Mesenchymal stem cell (in vitro differentiated cells and primary cell): Measurements from ENCODE around the gene EXOG.
A peak's percentile ranks its signal among the peaks of the same experiment; 100 is the strongest.

ENCODE experiments used
- DNase-seq: peaks from one replicate; pipeline ENCODE4 v3.0.0-alpha.2; 2013
- H2AFZ ChIP-seq: one replicate; pipeline ENCODE4 v1.6.1; 2013; ENCODE audit warnings: low read depth, mild to moderate bottlenecking, control low read depth, inconsistent platforms, low read length, moderate library complexity
- H2AK5ac ChIP-seq: 2 replicates; pipeline ENCODE4 v1.6.1; 2013; ENCODE audit warnings: low read length, moderate library complexity, mild to moderate bottlenecking, inconsistent platforms; ENCODE audit not compliant: severe bottlenecking
- H2BK120ac ChIP-seq: one replicate; pipeline ENCODE4 v1.6.1; 2013; ENCODE audit warnings: low read depth, mild to moderate bottlenecking, inconsistent platforms, low read length, moderate library complexity
- H2BK12ac ChIP-seq, 2 experiments: one replicate each; pipeline ENCODE4 v1.6.1; 2013; ENCODE audit warnings: inconsistent platforms in 2 of 2, low read length in 2 of 2, mild to moderate bottlenecking in 2 of 2, moderate library complexity in 2 of 2, control low read depth in 1 of 2
- H2BK15ac ChIP-seq: one replicate; pipeline ENCODE4 v1.6.1; 2013; ENCODE audit warnings: mild to moderate bottlenecking, low read depth, inconsistent platforms; ENCODE audit not compliant: poor library complexity, severe bottlenecking
- H2BK5ac ChIP-seq: 2 replicates; pipeline ENCODE4 v1.6.1; 2013; ENCODE audit warnings: low read depth, mild to moderate bottlenecking, low read length, control low read depth, inconsistent platforms; ENCODE audit not compliant: poor library complexity, severe bottlenecking
- H3K14ac ChIP-seq, 2 experiments: one replicate each; pipeline ENCODE4 v1.6.1; 2013; ENCODE audit warnings: inconsistent platforms in 2 of 2, low read length in 2 of 2, control low read depth in 1 of 2, mild to moderate bottlenecking in 1 of 2, moderate library complexity in 1 of 2
- H3K18ac ChIP-seq, 2 experiments: one replicate each; pipeline ENCODE4 v1.6.1; 2013; ENCODE audit warnings: inconsistent platforms in 2 of 2, low read length in 2 of 2, control low read depth in 1 of 2, low read depth in 1 of 2, mild to moderate bottlenecking in 1 of 2
- H3K23ac ChIP-seq, 2 experiments: one replicate each; pipeline ENCODE4 v1.6.1; 2013; ENCODE audit warnings: inconsistent platforms in 2 of 2, low read length in 2 of 2, mild to moderate bottlenecking in 2 of 2, moderate library complexity in 2 of 2, control low read depth in 1 of 2
- H3K27ac ChIP-seq: 2 replicates; pipeline ENCODE4 v1.5.1; 2013; ENCODE audit warnings: mild to moderate bottlenecking, moderate library complexity, low read length, control low read depth, inconsistent platforms; ENCODE audit not compliant: poor library complexity, severe bottlenecking
- H3K27me3 ChIP-seq, 2 experiments: 2 replicates each; pipeline versions ENCODE4 v1.6.1 to v1.7.0; 2013; ENCODE audit warnings: low read length in 2 of 2, mild to moderate bottlenecking in 2 of 2, moderate library complexity in 2 of 2, control low read depth in 1 of 2, inconsistent platforms in 1 of 2; ENCODE audit not compliant: control insufficient read depth in 1 of 2, insufficient read depth in 1 of 2
- H3K36me3 ChIP-seq, 2 experiments: 2 replicates each; pipeline versions ENCODE4 v1.6.1 to v1.7.0; 2013; ENCODE audit warnings: low read length in 2 of 2, control low read depth in 1 of 2, inconsistent platforms in 1 of 2, low read depth in 1 of 2, mild to moderate bottlenecking in 1 of 2; ENCODE audit not compliant: insufficient read depth in 2 of 2, control insufficient read depth in 1 of 2
- H3K4ac ChIP-seq, 2 experiments: one replicate each; pipeline ENCODE4 v1.6.1; 2013; ENCODE audit warnings: inconsistent platforms in 2 of 2, low read length in 2 of 2, mild to moderate bottlenecking in 2 of 2, moderate library complexity in 2 of 2, control low read depth in 1 of 2, low read depth in 1 of 2
- H3K4me1 ChIP-seq: 2 replicates; pipeline ENCODE4 v1.6.1; 2013; ENCODE audit warnings: low read depth, low read length, control low read depth; ENCODE audit not compliant: control insufficient read depth, insufficient read depth
- H3K4me2 ChIP-seq: 2 replicates; pipeline ENCODE4 v1.6.1; 2013; ENCODE audit warnings: low read length, mild to moderate bottlenecking, inconsistent platforms; ENCODE audit not compliant: poor library complexity, severe bottlenecking
- H3K4me3 ChIP-seq, 2 experiments: 2 replicates each; pipeline versions ENCODE4 v1.5.1 to v1.7.0; 2013; ENCODE audit warnings: low read length in 2 of 2, mild to moderate bottlenecking in 2 of 2, control low read depth in 1 of 2, low read depth in 1 of 2; ENCODE audit not compliant: insufficient read depth in 1 of 2
- H3K79me1 ChIP-seq: replicated peaks from 2 replicates; pipeline ENCODE4 v1.6.1; 2013; ENCODE audit warnings: mild to moderate bottlenecking, control low read depth, low read length, inconsistent platforms; ENCODE audit not compliant: poor library complexity, severe bottlenecking
- H3K9ac ChIP-seq: 2 replicates; pipeline ENCODE4 v1.7.0; 2013; ENCODE audit warnings: mild to moderate bottlenecking, low read length, moderate library complexity
- H3K9me3 ChIP-seq: 2 replicates; pipeline ENCODE4 v1.7.0; 2013; ENCODE audit warnings: mild to moderate bottlenecking, low read length; ENCODE audit not compliant: control insufficient read depth
- H4K8ac ChIP-seq: one replicate; pipeline ENCODE4 v1.6.1; 2013; ENCODE audit warnings: inconsistent platforms, mild to moderate bottlenecking, low read length, moderate library complexity
- H4K91ac ChIP-seq: one replicate; pipeline ENCODE4 v1.6.1; 2013; ENCODE audit warnings: mild to moderate bottlenecking, low read length, inconsistent platforms
- WGBS: methylation state at CpG from one replicate; pipeline ENCODE4 v1.1.7; 2013; ENCODE audit warnings: mixed read lengths; 5-methylcytosine and 5-hydroxymethylcytosine counted together

EXOG gene

DNA sequence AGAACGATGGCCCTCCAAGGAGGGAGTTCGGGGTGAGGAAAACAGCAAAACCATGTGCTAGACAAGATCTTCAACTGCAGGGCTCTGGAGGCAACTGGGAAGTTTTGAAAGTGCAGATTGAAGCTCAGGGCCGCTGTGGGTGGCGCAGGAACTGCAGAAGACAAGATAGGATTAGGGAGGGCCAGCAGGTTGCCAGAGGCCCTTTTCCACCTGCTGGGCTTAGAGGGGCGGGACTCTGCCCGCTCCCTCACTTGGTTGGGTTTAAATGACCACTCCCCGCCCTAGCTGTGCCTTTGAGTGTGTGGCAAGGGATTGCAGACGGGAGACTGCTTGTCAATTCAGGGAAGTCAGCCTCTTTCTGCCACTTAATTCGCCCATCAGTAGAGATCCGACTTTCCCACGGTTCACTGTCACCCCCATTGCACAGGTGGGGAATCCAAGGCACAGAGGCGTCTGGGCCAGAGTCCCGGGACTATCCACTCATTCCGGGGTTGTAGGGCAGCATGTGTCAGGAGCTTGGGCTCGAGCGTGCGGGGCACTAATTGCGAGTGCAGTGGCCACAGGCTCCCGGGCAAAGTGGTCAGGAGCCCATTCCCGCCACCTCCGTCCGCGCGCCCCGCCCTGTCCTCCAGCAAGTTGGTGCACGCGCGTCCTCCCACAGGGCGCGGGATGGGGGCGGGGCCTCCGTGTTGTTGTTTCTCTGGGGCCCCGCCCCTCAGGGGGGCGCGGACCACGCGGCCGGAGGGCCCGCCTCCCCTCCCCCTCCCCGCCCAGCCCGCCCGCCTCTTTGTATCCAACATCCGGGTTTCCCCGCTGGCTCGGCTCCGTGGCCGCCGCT is 42.8 kb upstream of the EXOG start, which contains the start of gene ACVR2B:
Gene ACVR2B (plus strand): TSS at position 816 of the 838 bp plus-strand sequence. CDS start 433 bp downstream, outside the sequence.
- peak within 1 kb of the TSS in 1 of 2 experiments; percentile 87 for H3K23ac ChIP-seq
- H2BK15ac ChIP-seq = peak within 1 kb of the TSS; percentile 36
- H3K4me2 ChIP-seq = peak within 1 kb of the TSS; percentile 100
- H2AFZ ChIP-seq = peak within 1 kb of the TSS; percentile 83
- H2BK12ac ChIP-seq = peak within 1 kb of the TSS in 1 of 2 experiments; percentile 75
- H3K4me3 ChIP-seq = peak within 1 kb of the TSS; percentile 84 to 85
- peak within 1 kb of the TSS; percentile 96 for H4K8ac ChIP-seq
- H3K27me3 ChIP-seq = peaks cover 0 to 5% of the 10 kb centered on the region in 2 experiments
- peak; percentile 75 for DNase-seq
- H3K9me3 ChIP-seq = peaks cover 3% of the 10 kb centered on the region
- no peak within 1 kb of the TSS for H2BK5ac ChIP-seq
- peak within 1 kb of the TSS in 1 of 2 experiments; percentile 96 for H3K14ac ChIP-seq
- peaks cover 19% of the 10 kb centered on the region for H3K4me1 ChIP-seq
- peak within 1 kb of the TSS; percentile 72 for H3K9ac ChIP-seq
- H3K27ac ChIP-seq = no peak within 1 kb of the TSS
- H2BK120ac ChIP-seq = peak within 1 kb of the TSS; percentile 57
- peak within 1 kb of the TSS; percentile 98 for H4K91ac ChIP-seq
- WGBS = 7% methylated on average over 25 of the region's 48 CpGs
- H3K4ac ChIP-seq = peak within 1 kb of the TSS; percentile 95 to 96
- no peaks in the 10 kb centered on the region for H3K36me3 ChIP-seq
- H2AK5ac ChIP-seq = no peak within 1 kb of the TSS
- H3K18ac ChIP-seq = peak within 1 kb of the TSS; percentile 70 to 98
- H3K79me1 ChIP-seq = peaks cover 32% of the 10 kb centered on the region

DNA sequence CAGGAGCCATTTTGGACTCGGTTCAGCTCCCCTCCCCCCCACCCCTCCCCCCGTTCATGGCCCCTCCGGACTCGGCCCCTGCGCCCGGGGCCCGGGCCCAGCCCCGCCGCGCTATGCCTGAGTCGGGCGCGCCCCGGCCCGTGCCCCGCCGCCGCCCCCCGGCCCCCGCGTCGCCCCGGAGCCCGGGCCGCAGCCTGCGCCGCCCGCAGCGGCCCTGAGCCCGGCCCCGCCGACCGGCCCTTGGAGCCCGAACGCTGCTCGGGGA is 42.3 kb upstream of the EXOG start:
- no peak overlapping the region for H3K27ac ChIP-seq
- H3K9ac ChIP-seq = peak overlapping the region; percentile 72
- H3K27me3 ChIP-seq = peaks cover 0 to 5% of the 10 kb centered on the region in 2 experiments
- H2BK12ac ChIP-seq = peak overlapping the region in 1 of 2 experiments; percentile 75
- no peak overlapping the region for H2BK5ac ChIP-seq
- H3K79me1 ChIP-seq = peaks cover 38% of the 10 kb centered on the region
- H3K36me3 ChIP-seq = no peaks in the 10 kb centered on the region
- peaks cover 3% of the 10 kb centered on the region for H3K9me3 ChIP-seq
- peak overlapping the region; percentile 98 for H4K91ac ChIP-seq
- H3K14ac ChIP-seq = peak overlapping the region in 1 of 2 experiments; percentile 96
- under 1% methylated on average over 30 of the region's 36 CpGs for WGBS
- H4K8ac ChIP-seq = peak overlapping the region; percentile 96
- H3K4ac ChIP-seq = peak overlapping the region; percentile 95 to 96
- H3K4me3 ChIP-seq = peak overlapping the region; percentile 84 to 85
- H2AK5ac ChIP-seq = no peak overlapping the region
- H3K18ac ChIP-seq = peak overlapping the region; percentile 70 to 98
- DNase-seq = no peak
- peak overlapping the region; percentile 83 for H2AFZ ChIP-seq
- H3K4me2 ChIP-seq = peak overlapping the region; percentile 100
- peak overlapping the region; percentile 19 for H2BK15ac ChIP-seq
- peaks cover 19% of the 10 kb centered on the region for H3K4me1 ChIP-seq
- peak overlapping the region; percentile 57 for H2BK120ac ChIP-seq
- H3K23ac ChIP-seq = peak overlapping the region in 1 of 2 experiments; percentile 87

DNA sequence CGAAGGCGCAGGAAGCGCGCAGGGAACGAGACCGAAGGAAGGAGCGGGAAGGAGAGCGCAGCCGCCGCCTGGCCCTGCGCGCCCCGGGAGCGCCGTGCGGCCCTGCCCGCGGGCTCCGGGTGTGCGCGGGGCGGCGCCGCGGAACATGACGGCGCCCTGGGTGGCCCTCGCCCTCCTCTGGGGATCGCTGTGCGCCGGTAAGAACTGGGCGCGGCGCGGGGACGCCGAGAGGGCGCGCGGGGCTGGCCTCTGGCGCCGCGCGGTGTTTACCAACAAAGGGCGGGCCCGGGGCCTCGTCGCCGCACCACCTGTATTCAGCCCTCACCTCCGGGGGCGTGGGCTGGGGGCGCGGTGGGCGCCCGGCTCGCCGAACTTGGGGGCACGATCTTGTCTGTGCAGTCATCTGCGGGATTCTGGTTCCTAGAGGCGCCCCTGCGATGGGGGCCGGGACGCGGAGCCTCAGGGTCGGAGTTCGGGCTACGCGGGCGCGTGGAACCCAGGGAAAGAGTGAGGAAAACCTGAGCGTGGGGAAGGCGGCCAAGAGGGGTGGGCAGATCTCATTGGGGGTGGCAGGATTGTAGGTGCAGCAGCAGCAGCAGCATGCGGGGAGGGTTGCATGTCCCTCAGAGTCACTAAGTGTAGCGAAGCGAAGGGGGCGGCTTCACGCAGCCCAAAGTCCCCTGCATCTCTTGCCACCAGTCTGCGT is 41.8 kb upstream of the EXOG start:
- Histone ChIP-seq H2BK12ac (peak overlapping the region in 1 of 2 experiments; percentile 75), H3K4me1 (peaks cover 21% of the 10 kb centered on the region), H3K27ac (no peak overlapping the region), H3K9ac (peak overlapping the region; percentile 72), H3K4me3 (peak overlapping the region; percentile 84 to 85), H3K4ac (peak overlapping the region; percentile 95 to 96), H2AFZ (peak overlapping the region; percentile 83), H4K91ac (peak overlapping the region; percentile 98), H3K36me3 (no peaks in the 10 kb centered on the region), H3K23ac (peak overlapping the region in 1 of 2 experiments; percentile 87), H3K18ac (peak overlapping the region; percentile 70 to 98), H3K9me3 (peaks cover 3% of the 10 kb centered on the region), H2BK15ac (peak overlapping the region; percentile 36), H3K27me3 (peaks cover 0 to 5% of the 10 kb centered on the region in 2 experiments), H3K14ac (peak overlapping the region in 1 of 2 experiments; percentile 96), H4K8ac (peak overlapping the region; percentile 96), H3K79me1 (peaks cover 42% of the 10 kb centered on the region), H2BK120ac (peak overlapping the region; percentile 57), H2AK5ac (no peak overlapping the region), H2BK5ac (no peak overlapping the region), H3K4me2 (peak overlapping the region; percentile 100)
- WGBS = 1% methylated on average over 76 of the region's 78 CpGs
- DNase-seq = peak; percentile 26
